H9 (cell line): Measurements from ENCODE around the gene LYPLA2. TPM values are rescaled to one million over a fixed set of nuclear protein-coding genes. Genes with fewer than 3 reads are reported as not detected.

Experiments
- DNase-seq: peaks from one replicate; pipeline ENCODE4 v3.0.0-alpha.2; 2017
- H2AFZ ChIP-seq: one replicate; pipeline ENCODE4 v1.6.1; 2013; ENCODE audit warnings: mild to moderate bottlenecking, low read length, control low read depth, moderate library complexity
- H2AK5ac ChIP-seq: 2 replicates; pipeline ENCODE4 v1.6.1; 2013; ENCODE audit warnings: low read length, control low read depth, mixed read lengths; ENCODE audit not compliant: insufficient read length
- H2BK120ac ChIP-seq: one replicate; pipeline ENCODE4 v1.6.1; 2013; ENCODE audit warnings: low read depth, mild to moderate bottlenecking, low read length, control low read depth, inconsistent platforms; ENCODE audit not compliant: poor library complexity, severe bottlenecking
- H2BK12ac ChIP-seq: 2 replicates; pipeline ENCODE4 v1.6.1; 2013; ENCODE audit warnings: low read length, control low read depth, mixed read lengths, low read depth; ENCODE audit not compliant: insufficient read length
- H2BK15ac ChIP-seq: 2 replicates; pipeline ENCODE4 v1.6.1; 2013; ENCODE audit warnings: low read depth, low read length, control low read depth
- H2BK20ac ChIP-seq: one replicate; pipeline ENCODE4 v1.6.1; 2013; ENCODE audit warnings: low read depth, mild to moderate bottlenecking, low read length, control low read depth, inconsistent platforms; ENCODE audit not compliant: poor library complexity, severe bottlenecking
- H2BK5ac ChIP-seq: 2 replicates; pipeline ENCODE4 v1.6.1; 2013; ENCODE audit warnings: low read length, control low read depth, mixed read lengths; ENCODE audit not compliant: insufficient read length
- H3K14ac ChIP-seq: 2 replicates; pipeline ENCODE4 v1.6.1; 2013; ENCODE audit warnings: low read length, control low read depth; ENCODE audit not compliant: insufficient read depth
- H3K18ac ChIP-seq: 2 replicates; pipeline ENCODE4 v1.6.1; 2013; ENCODE audit warnings: low read depth, mild to moderate bottlenecking, mixed read lengths, low read length, control low read depth; ENCODE audit not compliant: insufficient read length
- H3K23ac ChIP-seq: 2 replicates; pipeline ENCODE4 v1.6.1; 2013; ENCODE audit warnings: low read length, control low read depth, mixed read lengths, low read depth; ENCODE audit not compliant: insufficient read length
- H3K23me2 ChIP-seq: 2 replicates; pipeline ENCODE4 v1.6.1; 2013; ENCODE audit warnings: low read depth, mild to moderate bottlenecking, mixed read lengths, low read length, control low read depth; ENCODE audit not compliant: insufficient read length, poor library complexity, severe bottlenecking
- H3K27ac ChIP-seq: 2 replicates; pipeline ENCODE4 v1.5.1; 2013; ENCODE audit warnings: low read length, control low read depth, mixed read lengths, low read depth; ENCODE audit not compliant: insufficient read length
- H3K27me3 ChIP-seq: 2 replicates; pipeline ENCODE4 v1.6.1; 2013; ENCODE audit warnings: low read length, control low read depth, inconsistent platforms; ENCODE audit not compliant: insufficient read depth
- H3K4ac ChIP-seq: 2 replicates; pipeline ENCODE4 v1.6.1; 2013; ENCODE audit warnings: low read depth, mild to moderate bottlenecking, control low read depth, inconsistent platforms, low read length, moderate library complexity
- H3K4me1 ChIP-seq: 2 replicates; pipeline ENCODE4 v1.6.1; 2013; ENCODE audit warnings: low read length, control low read depth, inconsistent platforms; ENCODE audit not compliant: insufficient read depth
- H3K4me2 ChIP-seq: 2 replicates; pipeline ENCODE4 v1.6.1; 2013; ENCODE audit warnings: low read length, control low read depth, mixed read lengths; ENCODE audit not compliant: insufficient read length, insufficient read depth
- H3K56ac ChIP-seq: 2 replicates; pipeline ENCODE4 v1.6.1; 2013; ENCODE audit warnings: low read depth, mild to moderate bottlenecking, mixed read lengths, low read length, control low read depth; ENCODE audit not compliant: insufficient read length
- H3K79me1 ChIP-seq: 2 replicates; pipeline ENCODE4 v1.6.1; 2013; ENCODE audit warnings: low read depth, mild to moderate bottlenecking, moderate library complexity, low read length, control low read depth, inconsistent platforms; ENCODE audit not compliant: insufficient read depth, poor library complexity, severe bottlenecking
- H3K79me2 ChIP-seq: 2 replicates; pipeline ENCODE4 v1.6.1; 2013; ENCODE audit warnings: low read length, control low read depth, inconsistent platforms; ENCODE audit not compliant: insufficient read depth
- H3K9ac ChIP-seq: 2 replicates; pipeline ENCODE4 v1.6.1; 2013; ENCODE audit warnings: low read length, control low read depth, mixed read lengths; ENCODE audit not compliant: insufficient read length; ENCODE audit errors: extremely low read depth
- H3K9me3 ChIP-seq: one replicate; pipeline ENCODE4 v1.6.1; 2013; ENCODE audit warnings: low read depth, low read length, inconsistent platforms; ENCODE audit not compliant: control insufficient read depth
- H3T11ph ChIP-seq: one replicate; pipeline ENCODE4 v1.6.1; 2013; ENCODE audit warnings: mild to moderate bottlenecking, low read length, control low read depth, inconsistent platforms
- H4K20me1 ChIP-seq: one replicate; pipeline ENCODE4 v1.6.1; 2013; ENCODE audit not compliant: control insufficient read depth, insufficient read length, insufficient read depth
- H4K5ac ChIP-seq: 2 replicates; pipeline ENCODE4 v1.6.1; 2013; ENCODE audit warnings: low read depth, mild to moderate bottlenecking, mixed read lengths, low read length, control low read depth; ENCODE audit not compliant: insufficient read length
- H4K8ac ChIP-seq: replicated peaks from 2 replicates; pipeline ENCODE4 v1.6.1; 2013; ENCODE audit warnings: low read length, control low read depth, mixed read lengths, low read depth; ENCODE audit not compliant: insufficient read length
- H4K91ac ChIP-seq: 2 replicates; pipeline ENCODE4 v1.6.1; 2013; ENCODE audit warnings: low read depth, mild to moderate bottlenecking, moderate library complexity, mixed read lengths, low read length, control low read depth; ENCODE audit not compliant: insufficient read length
- H3K27ac Mint-ChIP-seq, 3 experiments: 2 replicates in 2 of 3; 3 replicates in 1 of 3; pipeline ENCODE4 v1.8.0; 2020 to 2021; ENCODE audit warnings: mixed read lengths in 3 of 3, mild to moderate bottlenecking in 1 of 3, moderate library complexity in 1 of 3
- H3K27me3 Mint-ChIP-seq: 2 replicates; pipeline ENCODE4 v1.8.0; 2021; ENCODE audit warnings: low read depth, mild to moderate bottlenecking, moderate library complexity, mixed read lengths
- H3K36me3 Mint-ChIP-seq, 3 experiments: 2 replicates in 2 of 3; 3 replicates in 1 of 3; pipeline ENCODE4 v1.8.0; 2020 to 2021; ENCODE audit warnings: low read depth in 3 of 3, mixed read lengths in 3 of 3; ENCODE audit not compliant: insufficient read depth in 1 of 3
- H3K4me1 Mint-ChIP-seq, 2 experiments: 2 replicates each; pipeline ENCODE4 v1.8.0; 2020; ENCODE audit warnings: mixed read lengths in 2 of 2
- H3K4me3 Mint-ChIP-seq, 2 experiments: 2 replicates in 1 of 2; 3 replicates in 1 of 2; pipeline ENCODE4 v1.8.0; 2020 to 2021; ENCODE audit warnings: mild to moderate bottlenecking in 2 of 2, mixed read lengths in 2 of 2, moderate library complexity in 1 of 2
- H3K9me3 Mint-ChIP-seq, 2 experiments: 2 replicates in 1 of 2; 3 replicates in 1 of 2; pipeline ENCODE4 v1.8.0; 2020; ENCODE audit warnings: mild to moderate bottlenecking in 2 of 2, mixed read lengths in 2 of 2, moderate library complexity in 1 of 2
- CTCF ChIP-seq: fragments of 200-600 bp; sonication (generic); conservative IDR thresholded peaks from 3 replicates; pipeline ENCODE4 v1.8.0; 2021; ENCODE audit warnings: antibody characterized with exemption, mild to moderate bottlenecking
- WGBS: extraction: QIAGEN DNeasy Blood & Tissue Kit; methylation state at CpG from one replicate; pipeline ENCODE4 v1.1.7; 2013; ENCODE audit warnings: missing lambda C conversion rate, low lambda C conversion rate, mixed read lengths; ENCODE audit not compliant: insufficient read length; ENCODE audit errors: extremely low coverage; 5-methylcytosine and 5-hydroxymethylcytosine counted together
- total RNA-seq: library from RNA; stranded (reverse); gene quantifications from 2 replicates; pipeline ENCODE4 v1.2.1, GENCODE V29; 2021

LYPLA2 gene
- total RNA-seq, 1 experiment from 2014 or later = 118 TPM

GRCh38 chr1:23751815-23752200 lies 39.1 kb upstream of the LYPLA2 start:
- no peak overlapping the region for H2AFZ ChIP-seq
- DNase-seq = no peak
- H3K27ac ChIP-seq = no peak overlapping the region
- H3K9me3 ChIP-seq = no peaks in the 10 kb centered on the region
- no peaks in the 10 kb centered on the region for H4K20me1 ChIP-seq
- no peak overlapping the region for H3K56ac ChIP-seq
- H3K4me2 ChIP-seq = no peak overlapping the region
- H3K4me1 ChIP-seq = no peaks in the 10 kb centered on the region
- H2BK15ac ChIP-seq = no peak overlapping the region
- H3K9ac ChIP-seq = no peak overlapping the region
- no peaks in the 10 kb centered on the region for H3K23me2 ChIP-seq
- Mint-ChIP-seq H3K4me1 (no peaks in the 10 kb centered on the region), H3K36me3 (peaks cover 55 to 77% (median 72%) of the 10 kb centered on the region in 3 experiments; a peak in 6 of 7 replicates), H3K9me3 (no peaks in the 10 kb centered on the region), H3K4me3 (no peak overlapping the region), H3K27ac (no peak overlapping the region), H3K27me3 (no peaks in the 10 kb centered on the region)
- no peak overlapping the region for H3K4ac ChIP-seq
- H3K79me2 ChIP-seq = peaks cover 12% of the 10 kb centered on the region
- H3K23ac ChIP-seq = no peak overlapping the region
- no peak overlapping the region for H2BK20ac ChIP-seq
- TF ChIP-seq CTCF = no peak
- no peak overlapping the region for H2AK5ac ChIP-seq
- H4K8ac ChIP-seq = no peak overlapping the region
- H4K91ac ChIP-seq = no peak overlapping the region
- no peak overlapping the region for H2BK5ac ChIP-seq
- no peaks in the 10 kb centered on the region for H3K79me1 ChIP-seq
- no peaks in the 10 kb centered on the region for H3K27me3 ChIP-seq
- no peak overlapping the region for H2BK120ac ChIP-seq
- WGBS = no CpG with 5 or more reads among the region's 4 CpGs
- no peak overlapping the region for H3K14ac ChIP-seq
- H3K18ac ChIP-seq = no peak overlapping the region
- no peak overlapping the region for H2BK12ac ChIP-seq
- no peak overlapping the region for H3T11ph ChIP-seq
- H4K5ac ChIP-seq = no peak overlapping the region
